ENCODE measurements around the gene KLHDC2.
"Not testable (repeated sequence)": the region's sequence is repeated elsewhere in the genome, so short reads cannot be mapped to it uniquely, and the experiment has no call there.

KLHDC2 gene

GRCh38 chr14:49778421-49778820 is 10.5 kb downstream of the KLHDC2 start:
- no peak for DNase-seq

GRCh38 chr14:49781040-49781439 is 13.1 kb downstream of the KLHDC2 start:
- not testable (repeated sequence) for DNase-seq

GRCh38 chr14:49783394-49784014 is 15.6 kb downstream of the KLHDC2 start:
- DNase-seq: no peak

GRCh38 chr14:49786315-49786714 is 18.4 kb downstream of the KLHDC2 start:
- no peak for DNase-seq

- DNase-seq: no peak
Observed at GRCh38 chr14:49792618-49793017, 24.7 kb downstream of the KLHDC2 start.

- DNase-seq: no peak
Observed at GRCh38 chr14:49796025-49796424, 28.1 kb downstream of the KLHDC2 start.

- DNase-seq: no peak
Observed at GRCh38 chr14:49808780-49809179, 40.8 kb downstream of the KLHDC2 start.

GRCh38 chr14:49816118-49816517 is 48.2 kb downstream of the KLHDC2 start:
- not testable (repeated sequence) for DNase-seq

GRCh38 chr14:49816844-49817243 is 48.9 kb downstream of the KLHDC2 start:
- DNase-seq: no peak

- no peak for DNase-seq
Observed at GRCh38 chr14:49820176-49820575, 52.2 kb downstream of the KLHDC2 start.

- no peak for DNase-seq
Observed at GRCh38 chr14:49828640-49829039, 60.7 kb downstream of the KLHDC2 start.

Data from nucleus accumbens (tissue), 56 donors.